ENCODE data around the gene SSTR1. TPM values are rescaled to one million over a fixed set of nuclear protein-coding genes. Genes with fewer than 3 reads are reported as not detected.

Gene SSTR1
- total RNA-seq, 4 donors from 2014 or later: 0.33 to 0.97 (median 0.58) TPM

GRCh38 chr14:38197001-38197783 is 10.5 kb upstream of the SSTR1 start:
- Histone ChIP-seq H3K4me1 (no peaks in the 10 kb centered on the region), H3K4me3 (no peak overlapping the region), H3K9me3 (no peaks in the 10 kb centered on the region), H3K27me3 (no peaks in the 10 kb centered on the region), H3K27ac (replicated peaks in 1 of 4) (no peak overlapping the region), H3K36me3 (no peaks in the 10 kb centered on the region)
- no peak for DNase-seq (ENCODE audit: extremely low spot score)
- TF ChIP-seq EP300 (IDR thresholded peaks at IDR 0.05) (no peak), CTCF (IDR thresholded peaks at IDR 0.05) (peak in 2 of 3 experiments; percentile 46 to 53)
- intact Hi-C loops (cut with DNase I): no loop called here

DNA sequence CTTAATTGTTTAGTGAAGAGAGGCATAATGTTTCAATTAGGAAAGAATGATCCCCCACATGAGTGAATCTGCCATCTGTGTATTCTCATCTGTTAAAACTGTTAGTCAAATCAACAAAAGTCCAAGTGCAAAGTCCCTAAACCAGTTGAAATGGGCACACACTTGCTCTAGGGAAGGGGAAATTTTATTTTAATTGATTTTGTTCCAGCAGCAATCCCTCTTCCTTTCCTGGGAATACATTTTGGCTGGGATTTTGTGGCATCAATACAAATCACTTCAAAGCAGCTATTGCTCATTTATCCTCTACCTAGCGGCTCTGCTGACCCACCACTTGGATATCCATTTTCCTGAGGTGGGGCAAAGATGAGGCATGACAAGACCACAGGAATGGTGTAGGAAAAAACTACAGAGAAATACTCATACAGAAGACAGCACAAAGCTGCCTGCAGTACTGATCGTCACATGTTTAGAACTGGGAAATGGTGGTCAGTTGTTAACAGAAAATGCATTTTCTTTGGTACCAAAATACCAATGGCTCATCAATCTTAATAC is 9.8 kb upstream of the SSTR1 start:
- intact Hi-C loops (cut with DNase I): no loop called here
- H3K27ac ChIP-seq (replicated peaks in 1 of 4): no peak overlapping the region
- TF ChIP-seq EP300 (IDR thresholded peaks at IDR 0.05) (no peak), POLR2A (IDR thresholded peaks at IDR 0.05; ENCODE audit: low read depth) (no peak), CTCF (IDR thresholded peaks at IDR 0.05) (no peak), POLR2AphosphoS5 (IDR thresholded peaks at IDR 0.05) (no peak)

GRCh38 chr14:38198425-38198824 is 9.3 kb upstream of the SSTR1 start:
- no peak overlapping the region for H3K27ac ChIP-seq (replicated peaks in 1 of 4)

More for the DNA sequence above, 9.8 kb upstream of the SSTR1 start:
- no peaks in the 10 kb centered on the region for H3K27me3 ChIP-seq
- H3K4me3 ChIP-seq: no peak overlapping the region
- WGBS: 88% methylated on average over 2 of the region's 2 CpGs
- no peak for DNase-seq (ENCODE audit: extremely low spot score)
- no peaks in the 10 kb centered on the region for H3K36me3 ChIP-seq
- H3K4me1 ChIP-seq: no peaks in the 10 kb centered on the region
- H3K9me3 ChIP-seq: no peaks in the 10 kb centered on the region

GRCh38 chr14:38199076-38199475 is 8.6 kb upstream of the SSTR1 start:
- no peak for DNase-seq (ENCODE audit: extremely low spot score)
- TF ChIP-seq POLR2A (IDR thresholded peaks at IDR 0.05; ENCODE audit: low read depth) (no peak), POLR2AphosphoS5 (IDR thresholded peaks at IDR 0.05) (no peak), CTCF (IDR thresholded peaks at IDR 0.05) (no peak), EP300 (IDR thresholded peaks at IDR 0.05) (no peak)
- Histone ChIP-seq H3K36me3 (no peaks in the 10 kb centered on the region), H3K4me3 (no peak overlapping the region), H3K27me3 (no peaks in the 10 kb centered on the region), H3K27ac (replicated peaks in 1 of 4) (no peak overlapping the region), H3K9me3 (no peaks in the 10 kb centered on the region), H3K4me1 (no peaks in the 10 kb centered on the region)
- 85% methylated on average over 9 of the region's 9 CpGs for WGBS
- intact Hi-C loops (cut with DNase I): no loop called here

More at GRCh38 chr14:38198425-38198824, 9.3 kb upstream of the SSTR1 start:
- DNase-seq (ENCODE audit: extremely low spot score): no peak
- TF ChIP-seq POLR2AphosphoS5 (IDR thresholded peaks at IDR 0.05) (no peak), POLR2A (IDR thresholded peaks at IDR 0.05; ENCODE audit: low read depth) (no peak), CTCF (IDR thresholded peaks at IDR 0.05) (no peak), EP300 (IDR thresholded peaks at IDR 0.05) (no peak)
- WGBS: 69% methylated on average over 4 of the region's 4 CpGs
- Histone ChIP-seq H3K27me3 (no peaks in the 10 kb centered on the region), H3K36me3 (no peaks in the 10 kb centered on the region), H3K9me3 (no peaks in the 10 kb centered on the region), H3K4me3 (no peak overlapping the region), H3K4me1 (no peaks in the 10 kb centered on the region)
- intact Hi-C loops (cut with DNase I): no loop called here

All from esophagus muscularis mucosa (tissue), 4 donors.